SK-N-SH (cell line): ENCODE data around the gene DQX1. TPM values are rescaled to one million over a fixed set of nuclear protein-coding genes. Genes with fewer than 3 reads are reported as not detected.

Experiments
- CTCF ChIA-PET: fragments of 300-600, 350-600 bp; formaldehyde crosslinking; extraction: SDS; loops from one replicate; lab custom pipeline; 2021; lab: Yijun Ruan, JAX
- POLR2A ChIA-PET: fragments of 350-600 bp; sonication (Branson Sonifier 250); formaldehyde crosslinking; extraction: SDS; loops from one replicate; lab custom pipeline; 2020; ENCODE audit warnings: antibody characterized with exemption, inconsistent platforms; lab: Yijun Ruan, JAX
- DNase-seq: peaks from one replicate; pipeline ENCODE4 v3.0.0; 2012
- H2AFZ ChIP-seq: fragments of 200-600 bp; sonication (generic); 2 replicates; pipeline ENCODE4 v1.8.1; 2016; ENCODE audit warnings: antibody characterized with exemption, mild to moderate bottlenecking, low read depth
- H3F3A ChIP-seq: fragments of 200-600 bp; sonication (generic); replicated peaks from 2 replicates; pipeline ENCODE3; 2016; ENCODE audit warnings: antibody characterized with exemption, mild to moderate bottlenecking; ENCODE audit not compliant: insufficient read depth
- H3K27ac ChIP-seq, 2 experiments: fragments of 200-500 bp in 1 of 2; fragments of 200-600 bp in 1 of 2; sonication (Bioruptor generic) in 1 of 2; sonication (generic), shearing (Covaris generic) in 1 of 2; 2 replicates each; pipeline versions ENCODE4 v1.5.1 to v1.6.1; 2014 to 2016; ENCODE audit warnings: low read depth in 2 of 2, inconsistent platforms in 1 of 2, low read length in 1 of 2, mild to moderate bottlenecking in 1 of 2, mixed read lengths in 1 of 2
- H3K27me3 ChIP-seq: fragments of 200-600 bp; sonication (generic), shearing (Covaris generic); 2 replicates; pipeline ENCODE4 v1.6.1; 2016; ENCODE audit warnings: mixed run types; ENCODE audit not compliant: insufficient read depth
- H3K36me3 ChIP-seq, 2 experiments: fragments of 200-500 bp in 1 of 2; fragments of 200-600 bp in 1 of 2; sonication (Bioruptor generic) in 1 of 2; sonication (generic) in 1 of 2; replicated peaks in 1 of 2; 2 replicates each; pipeline versions ENCODE3 to v1.5.1; 2014 to 2016; ENCODE audit warnings: low read length in 1 of 2, mild to moderate bottlenecking in 1 of 2; ENCODE audit not compliant: insufficient read depth in 2 of 2, control insufficient read depth in 1 of 2
- H3K4me1 ChIP-seq, 2 experiments: fragments of 200-500 bp in 1 of 2; fragments of 200-600 bp in 1 of 2; sonication (Bioruptor generic) in 1 of 2; sonication (generic), shearing (Covaris generic) in 1 of 2; 2 replicates each; pipeline versions ENCODE4 v1.5.1 to v1.6.1; 2014 to 2016; ENCODE audit warnings: low read depth in 1 of 2, low read length in 1 of 2, mixed run types in 1 of 2; ENCODE audit not compliant: insufficient read depth in 2 of 2, control insufficient read depth in 1 of 2
- H3K4me2 ChIP-seq: fragments of 200-600 bp; sonication (generic), shearing (Covaris generic); 2 replicates; pipeline ENCODE4 v1.6.1; 2017; ENCODE audit warnings: mixed run types
- H3K4me3 ChIP-seq, 2 experiments: fragments of 200-500 bp in 1 of 2; fragments of 200-600 bp in 1 of 2; sonication (Bioruptor generic) in 1 of 2; sonication (generic), shearing (Covaris generic) in 1 of 2; 2 replicates each; pipeline versions ENCODE4 v1.5.1 to v1.8.1; 2014 to 2016; ENCODE audit warnings: low read depth in 2 of 2, inconsistent platforms in 1 of 2, low read length in 1 of 2, mild to moderate bottlenecking in 1 of 2, mixed read lengths in 1 of 2, moderate library complexity in 1 of 2
- H3K79me2 ChIP-seq: fragments of 200-600 bp; sonication (generic); 2 replicates; pipeline ENCODE4 v1.8.1; 2017; ENCODE audit warnings: mild to moderate bottlenecking; ENCODE audit not compliant: insufficient read depth
- H3K9ac ChIP-seq: fragments of 200-600 bp; sonication (generic); 2 replicates; pipeline ENCODE4 v1.6.1; 2017; ENCODE audit warnings: mixed run types
- H3K9me2 ChIP-seq: fragments of 200-600 bp; sonication (generic); 2 replicates; pipeline ENCODE4 v1.6.1; 2017; ENCODE audit warnings: mixed run types
- H3K9me3 ChIP-seq: fragments of 200-600 bp; sonication (generic); 2 replicates; pipeline ENCODE4 v1.6.1; 2017; ENCODE audit warnings: mixed run types, mild to moderate bottlenecking, moderate library complexity
- H4K20me1 ChIP-seq: fragments of 200-600 bp; sonication (generic); 2 replicates; pipeline ENCODE4 v1.6.1; 2017; ENCODE audit warnings: mild to moderate bottlenecking, mixed run types; ENCODE audit not compliant: insufficient read depth
- EP300 ChIP-seq, 2 experiments: IDR thresholded peaks; 2 replicates each; pipeline versions ENCODE4 v1.4.0 to v1.6.1; 2012; ENCODE audit warnings: borderline replicate concordance in 1 of 2, low read depth in 1 of 2, low read length in 1 of 2
- FOSL2 ChIP-seq: IDR thresholded peaks from 2 replicates; pipeline ENCODE4 v1.4.0; 2012; ENCODE audit warnings: low read depth, mild to moderate bottlenecking, moderate library complexity, borderline replicate concordance
- FOXM1 ChIP-seq: IDR thresholded peaks from 2 replicates; pipeline ENCODE4 v1.4.0; 2012; ENCODE audit warnings: low read depth, mild to moderate bottlenecking
- GABPA ChIP-seq: IDR thresholded peaks from 2 replicates; pipeline ENCODE4 v1.4.0; 2012; ENCODE audit warnings: low read depth, mild to moderate bottlenecking
- JUND ChIP-seq: IDR thresholded peaks from 2 replicates; pipeline ENCODE4 v1.4.0; 2012
- MAX ChIP-seq: IDR thresholded peaks from 2 replicates; pipeline ENCODE4 v1.4.0; 2012; ENCODE audit warnings: low read depth
- MEF2A ChIP-seq: IDR thresholded peaks from 2 replicates; pipeline ENCODE4 v1.4.0; 2012; ENCODE audit warnings: low read depth, borderline replicate concordance
- MXI1 ChIP-seq: IDR thresholded peaks from 2 replicates; pipeline ENCODE4 v1.6.1; 2012; ENCODE audit warnings: mild to moderate bottlenecking, low read depth, low read length, improper control_type of control experiment
- POLR2AphosphoS5 ChIP-seq: IDR thresholded peaks from 2 replicates; pipeline ENCODE4 v1.6.1; 2012; ENCODE audit warnings: low read depth, low read length
- RCOR1 ChIP-seq: fragments of 150-350 bp; IDR thresholded peaks from 2 replicates; pipeline ENCODE4 v1.6.1; 2017; ENCODE audit warnings: antibody characterized with exemption, low read length
- RXRA ChIP-seq: IDR thresholded peaks from 2 replicates; pipeline ENCODE4 v1.4.0; 2012; ENCODE audit warnings: low read depth, mild to moderate bottlenecking, borderline replicate concordance
- TEAD4 ChIP-seq: IDR thresholded peaks from 2 replicates; pipeline ENCODE4 v1.4.0; 2012; ENCODE audit warnings: mild to moderate bottlenecking, borderline replicate concordance; ENCODE audit not compliant: insufficient read depth
- USF2 ChIP-seq: fragments of 150-350 bp; IDR thresholded peaks from 2 replicates; pipeline ENCODE4 v1.6.1; 2017; ENCODE audit warnings: antibody characterized with exemption, low read length, low read depth, borderline replicate concordance
- ZBTB33 ChIP-seq: IDR thresholded peaks from 2 replicates; pipeline ENCODE4 v1.4.0; 2012; ENCODE audit warnings: low read depth, borderline replicate concordance
- WGBS: methylation state at CpG from one replicate; pipeline ENCODE4 v1.1.6; 2017; ENCODE audit warnings: low lambda C conversion rate; 5-methylcytosine and 5-hydroxymethylcytosine counted together
- polyA plus RNA-seq, 3 experiments: library from polyadenylated mRNA; depleted of rRNA; stranded (reverse); fragments of >200 nt; gene quantifications; 2 replicates each; pipeline ENCODE4 v1.2.3, GENCODE V29; 2012

The DQX1 gene
- polyA plus RNA-seq, 1 of the 3 experiments (the other 2 are of a cell fraction): 1.6 TPM

- peak overlapping the region; percentile 90 for H3K9ac ChIP-seq
- TF ChIP-seq POLR2AphosphoS5 (no peak), EP300 (IDR thresholded peaks at IDR 0.05; ENCODE audit: borderline replicate concordance in 1 of 2, low read depth in 1 of 2, low read length in 1 of 2) (no peak), RXRA (no peak), FOSL2 (no peak), MXI1 (no peak), MEF2A (no peak), ZBTB33 (no peak), GABPA (no peak), FOXM1 (no peak)
- TF ChIP-seq, all 33 proteins: peak for 0
- H3K27ac ChIP-seq: peak overlapping the region; percentile 68 to 92
- ChIA-PET CTCF (interaction anchor here (1.2 to 7.0 kb wide), 6 partner anchors 14 to 59 kb away, joined by 3 to 80 read pairs (median 10); partner anchors contain the start of genes CCDC142, LBX2, PCGF1 and TLX2), POLR2A (interaction anchor here (1.3 to 2.5 kb wide), 8 partner anchors 8 to 70 kb away, joined by 4 to 13 read pairs (median 6); partner anchors contain the start of genes CCDC142, MRPL53, PCGF1 and TLX2)
- H3K9me2 ChIP-seq: no peaks in the 10 kb centered on the region
- no peaks in the 10 kb centered on the region for H3K27me3 ChIP-seq
- peaks cover 45% of the 10 kb centered on the region for H3K79me2 ChIP-seq
- peaks cover 11% of the 10 kb centered on the region for H3F3A ChIP-seq
- peaks cover 13 to 24% of the 10 kb centered on the region in 2 experiments for H3K4me1 ChIP-seq
- WGBS: 5% methylated on average over 22 of the region's 29 CpGs
- H3K4me2 ChIP-seq: peak overlapping the region; percentile 90
- no peaks in the 10 kb centered on the region for H4K20me1 ChIP-seq
- no peak for DNase-seq
- peaks cover 26 to 49% of the 10 kb centered on the region in 2 experiments for H3K36me3 ChIP-seq
- peak overlapping the region; percentile 56 for H2AFZ ChIP-seq
- no peaks in the 10 kb centered on the region for H3K9me3 ChIP-seq
- H3K4me3 ChIP-seq: peak overlapping the region; percentile 83 to 99
Observed at GRCh38 chr2:74528600-74529356, 2.7 kb upstream of the DQX1 start.

GRCh38 chr2:74527741-74528140, 1.7 kb upstream of the DQX1 start:
- Histone ChIP-seq H3K4me2 (peak overlapping the region; percentile 90; the same call in 1 of the 2 replicates), H3K27me3 (no peaks in the 10 kb centered on the region), H3K79me2 (peaks cover 45% of the 10 kb centered on the region), H3K9me3 (no peaks in the 10 kb centered on the region), H3K4me1 (peaks cover 13 to 24% of the 10 kb centered on the region in 2 experiments), H3K27ac (no peak overlapping the region), H3F3A (peaks cover 11% of the 10 kb centered on the region), H2AFZ (no peak overlapping the region), H3K9ac (no peak overlapping the region), H3K9me2 (no peaks in the 10 kb centered on the region), H4K20me1 (no peaks in the 10 kb centered on the region), H3K36me3 (peaks cover 25 to 38% of the 10 kb centered on the region in 2 experiments), H3K4me3 (no peak overlapping the region)
- TF ChIP-seq USF2 (no peak), MAX (no peak), RCOR1 (no peak), TEAD4 (no peak), JUND (no peak), FOXM1 (no peak)
- 97% methylated on average over 9 of the region's 9 CpGs for WGBS
- no peak for DNase-seq
- CTCF ChIA-PET: interaction anchor here (1.6 to 6.3 kb wide), 2 partner anchors 19 to 44 kb away, joined by 9 to 80 read pairs; partner anchors contain the start of genes CCDC142, PCGF1 and TTC31
- POLR2A ChIA-PET: interaction anchor here (2.5 kb wide), 1 partner anchor 27 kb away, joined by 10 read pairs; no protein-coding TSS in a partner anchor
